Testis (tissue), 3 donors: ENCODE results near the gene EIF5A2. TPM values are rescaled to one million over a fixed set of nuclear protein-coding genes. Genes with fewer than 3 reads are reported as not detected.

Experiments used
- DNase-seq: peaks from one replicate; pipeline ENCODE4 v3.0.0-alpha.2; 2019
- H3K27ac ChIP-seq, 2 donors: fragments of 200-600 bp; sonication (generic); one replicate each; pipeline ENCODE4 v1.5.1; 2019
- H3K27me3 ChIP-seq: fragments of 200-600 bp; sonication (generic); one replicate; pipeline ENCODE4 v1.5.1; 2019
- H3K36me3 ChIP-seq: fragments of 200-600 bp; sonication (generic); one replicate; pipeline ENCODE4 v1.5.1; 2017; ENCODE audit warnings: low read depth; ENCODE audit errors: missing control alignments
- H3K4me1 ChIP-seq: fragments of 200-600 bp; sonication (generic); one replicate; pipeline ENCODE4 v1.5.1; 2019
- H3K4me3 ChIP-seq, 2 donors: fragments of 200-600 bp; sonication (generic); one replicate each; pipeline ENCODE4 v1.5.1; 2017 to 2019
- H3K9me3 ChIP-seq: fragments of 200-600 bp; sonication (generic); one replicate; pipeline ENCODE4 v1.5.1; 2017
- CTCF ChIP-seq, 3 experiments: fragments of 450-650 bp in 2 of 3; fragments of 200-600 bp in 1 of 3; sonication (generic) in 1 of 3; IDR thresholded peaks; one replicate each; pipeline ENCODE4 v1.5.1; 2016 to 2019; ENCODE audit warnings: antibody characterized with exemption in 3 of 3, mild to moderate bottlenecking in 2 of 3, moderate library complexity in 1 of 3
- POLR2A ChIP-seq: fragments of 450-650 bp; IDR thresholded peaks from one replicate; pipeline ENCODE4 v1.6.1; 2017; ENCODE audit warnings: antibody characterized with exemption, mild to moderate bottlenecking, moderate library complexity
- WGBS, 2 donors: methylation state at CpG; one replicate each; pipeline ENCODE4 v1.1.5; 2018; 5-methylcytosine and 5-hydroxymethylcytosine counted together
- intact Hi-C: fragments of 100-400 bp; cut with DNase I; formaldehyde crosslinking; loops from one replicate; pipeline ENCODE4 v1.15.1; 2023; ENCODE audit warnings: low total_unique reads
- polyA plus RNA-seq: library from polyadenylated mRNA; stranded (reverse); fragments of 350-450 nt; fragmentation: Illumina TruSeq; extraction: RNeasy Lipid Tissue Mini Kit (QIAGEN cat#74804); gene quantifications from one replicate; pipeline ENCODE4 v1.2.3, GENCODE V29; 2014; ENCODE audit warnings: low read depth, low replicate concordance; ENCODE audit not compliant: insufficient read depth
- total RNA-seq, 2 donors: library from RNA; depleted of rRNA; stranded (reverse); fragments of >200 nt; gene quantifications; one replicate each; pipeline ENCODE4 v1.2.3, GENCODE V29; 2016

Gene EIF5A2
- total and polyA plus RNA-seq, 3 donors from 2014 or later: 3.6 to 60.0 (median 6.1) TPM

- Histone ChIP-seq H3K9me3 (no peaks in the 10 kb centered on the region), H3K4me1 (peaks cover 4% of the 10 kb centered on the region), H3K36me3 (no peaks in the 10 kb centered on the region), H3K27ac (no peak overlapping the region), H3K27me3 (no peaks in the 10 kb centered on the region), H3K4me3 (no peak overlapping the region)
- no peak for DNase-seq
- intact Hi-C loops: no loop called here
- 82 to 83% methylated on average over 3 of the region's 3 CpGs for WGBS, 2 donors
- TF ChIP-seq CTCF (IDR thresholded peaks at IDR 0.05) (no peak), POLR2A (no peak)
These were observed 41.9 kb downstream of the EIF5A2 start for GRCh38 chr3:170866499-170866898.

GRCh38 chr3:170865209-170866094 lies 43.0 kb downstream of the EIF5A2 start:
- Histone ChIP-seq H3K9me3 (no peaks in the 10 kb centered on the region), H3K27ac (no peak overlapping the region), H3K4me1 (peaks cover under 1% of the 10 kb centered on the region), H3K36me3 (no peaks in the 10 kb centered on the region), H3K4me3 (no peak overlapping the region), H3K27me3 (no peaks in the 10 kb centered on the region)
- intact Hi-C loops: no loop called here
- TF ChIP-seq POLR2A: no peak
- TF ChIP-seq CTCF (IDR thresholded peaks at IDR 0.05): no peak
- 88 to 89% methylated on average over 10 of the region's 10 CpGs for WGBS, 2 donors
- DNase-seq: no peak

GRCh38 chr3:170864525-170865208 lies 43.8 kb downstream of the EIF5A2 start:
- H3K4me1 ChIP-seq: no peaks in the 10 kb centered on the region
- TF ChIP-seq CTCF (IDR thresholded peaks at IDR 0.05) (no peak), POLR2A (no peak)
- H3K27me3 ChIP-seq: no peaks in the 10 kb centered on the region
- no peak overlapping the region for H3K4me3 ChIP-seq
- WGBS, 2 donors: 80 to 88% methylated on average over 6 of the region's 6 CpGs
- H3K36me3 ChIP-seq: no peaks in the 10 kb centered on the region
- no peak overlapping the region for H3K27ac ChIP-seq
- DNase-seq: no peak
- no peaks in the 10 kb centered on the region for H3K9me3 ChIP-seq
- intact Hi-C loops: no loop called here

GRCh38 chr3:170863816-170864215 lies 44.6 kb downstream of the EIF5A2 start:
- WGBS, 2 donors: 82 to 83% methylated on average over 4 of the region's 4 CpGs
- Histone ChIP-seq H3K27me3 (no peaks in the 10 kb centered on the region), H3K36me3 (no peaks in the 10 kb centered on the region), H3K4me3 (no peak overlapping the region), H3K9me3 (no peaks in the 10 kb centered on the region), H3K27ac (no peak overlapping the region), H3K4me1 (no peaks in the 10 kb centered on the region)
- TF ChIP-seq CTCF (IDR thresholded peaks at IDR 0.05) (no peak), POLR2A (no peak)
- DNase-seq: no peak
- intact Hi-C loops: no loop called here
